ENCODE measurements around the gene NCAPD2. TPM values are rescaled to one million over a fixed set of nuclear protein-coding genes. Genes with fewer than 3 reads are reported as not detected.

The NCAPD2 gene
- total RNA-seq, 2 experiments from 2014 or later: 147 to 157 TPM

- no peaks in the 10 kb centered on the region for H3K27me3 Mint-ChIP-seq
- no peak overlapping the region for H3K27ac Mint-ChIP-seq
- POLR2A ChIA-PET: interaction anchor here (2.2 kb wide), 1 partner anchor 9 kb away, joined by 9 read pairs; no protein-coding TSS in a partner anchor
These were observed 29.8 kb downstream of the NCAPD2 start for GRCh38 chr12:6523708-6524107.

GRCh38 chr12:6524648-6525047 lies 30.7 kb downstream of the NCAPD2 start:
- Mint-ChIP-seq H3K27ac (no peak overlapping the region), H3K9me3 (no peaks in the 10 kb centered on the region), H3K36me3 (peaks cover 60% of the 10 kb centered on the region), H3K4me3 (no peak overlapping the region), H3K27me3 (no peaks in the 10 kb centered on the region), H3K4me1 (peaks cover 5% of the 10 kb centered on the region)
- POLR2A ChIA-PET: interaction anchor here (0.6 to 2.2 kb wide), 2 partner anchors 8 to 27 kb away, joined by 4 to 9 read pairs; no protein-coding TSS in a partner anchor
- ATAC-seq (ENCODE audit: low read depth) (no peak), DNase-seq (no peak)

More at GRCh38 chr12:6523708-6524107, 29.8 kb downstream of the NCAPD2 start:
- no peak for DNase-seq
- Mint-ChIP-seq H3K9me3 (no peaks in the 10 kb centered on the region), H3K4me1 (peaks cover 4% of the 10 kb centered on the region), H3K4me3 (no peak overlapping the region), H3K36me3 (peaks cover 57% of the 10 kb centered on the region)
- ATAC-seq (ENCODE audit: low read depth): no peak

GRCh38 chr12:6526201-6526600 lies 32.3 kb downstream of the NCAPD2 start:
- POLR2A ChIA-PET: interaction anchor here (1.8 kb wide), 1 partner anchor 8 kb away, joined by 4 read pairs; the partner anchor contains the start of gene GAPDH
- H3K4me1 Mint-ChIP-seq: peaks cover 8% of the 10 kb centered on the region

DNA sequence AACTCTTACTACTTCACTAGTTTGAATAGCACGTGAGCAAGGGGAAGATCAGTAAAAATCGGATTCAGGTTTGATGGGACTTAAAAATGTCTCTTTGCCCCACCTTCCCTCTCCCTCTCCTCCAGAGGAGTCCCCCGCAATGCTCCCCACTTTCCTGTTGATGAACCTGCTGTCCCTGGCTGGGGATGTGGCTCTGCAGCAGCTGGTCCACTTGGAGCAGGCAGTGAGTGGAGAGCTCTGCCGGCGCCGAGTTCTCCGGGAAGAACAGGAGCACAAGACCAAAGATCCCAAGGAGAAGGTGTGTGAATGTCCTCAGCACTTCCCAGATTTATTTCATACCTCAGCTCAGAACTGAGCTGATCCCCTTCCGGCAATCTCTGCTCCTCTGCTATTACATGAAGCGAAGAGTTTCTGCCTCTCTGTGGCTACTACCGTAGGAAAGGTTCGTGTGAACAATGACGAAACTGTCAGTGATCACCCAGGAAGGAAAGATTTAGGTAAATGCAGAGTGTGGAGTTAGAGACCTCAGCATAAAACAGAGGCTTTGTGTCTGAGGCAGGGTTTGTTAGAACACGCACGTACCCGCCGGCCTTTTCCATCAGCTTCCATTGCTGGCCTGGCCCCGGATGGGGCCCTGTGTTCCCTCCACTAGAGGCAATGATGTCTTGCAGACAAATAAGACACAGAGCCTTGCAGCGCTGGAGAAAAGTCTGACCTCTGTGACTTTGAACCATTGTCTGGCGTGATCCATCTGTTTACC lies 33.0 kb downstream of the NCAPD2 start:
- peaks cover 10% of the 10 kb centered on the region for H3K4me1 Mint-ChIP-seq
- no peaks in the 10 kb centered on the region for H3K9me3 Mint-ChIP-seq
- POLR2A ChIA-PET: interaction anchor here (1.8 kb wide), 1 partner anchor 7 kb away, joined by 4 read pairs; the partner anchor contains the start of gene GAPDH
- H3K36me3 Mint-ChIP-seq: peaks cover 62% of the 10 kb centered on the region
- H3K27me3 Mint-ChIP-seq: no peaks in the 10 kb centered on the region
- DNase-seq: no peak
- ATAC-seq (ENCODE audit: low read depth): no peak
- H3K27ac Mint-ChIP-seq: no peak overlapping the region
- no peak overlapping the region for H3K4me3 Mint-ChIP-seq

More at GRCh38 chr12:6526201-6526600, 32.3 kb downstream of the NCAPD2 start:
- DNase-seq: no peak
- no peak for ATAC-seq (ENCODE audit: low read depth)
- Mint-ChIP-seq H3K27me3 (no peaks in the 10 kb centered on the region), H3K9me3 (no peaks in the 10 kb centered on the region), H3K27ac (no peak overlapping the region), H3K36me3 (peaks cover 66% of the 10 kb centered on the region), H3K4me3 (no peak overlapping the region)

GRCh38 chr12:6527711-6528110 lies 33.8 kb downstream of the NCAPD2 start:
- H3K4me3 Mint-ChIP-seq: no peak overlapping the region

DNA sequence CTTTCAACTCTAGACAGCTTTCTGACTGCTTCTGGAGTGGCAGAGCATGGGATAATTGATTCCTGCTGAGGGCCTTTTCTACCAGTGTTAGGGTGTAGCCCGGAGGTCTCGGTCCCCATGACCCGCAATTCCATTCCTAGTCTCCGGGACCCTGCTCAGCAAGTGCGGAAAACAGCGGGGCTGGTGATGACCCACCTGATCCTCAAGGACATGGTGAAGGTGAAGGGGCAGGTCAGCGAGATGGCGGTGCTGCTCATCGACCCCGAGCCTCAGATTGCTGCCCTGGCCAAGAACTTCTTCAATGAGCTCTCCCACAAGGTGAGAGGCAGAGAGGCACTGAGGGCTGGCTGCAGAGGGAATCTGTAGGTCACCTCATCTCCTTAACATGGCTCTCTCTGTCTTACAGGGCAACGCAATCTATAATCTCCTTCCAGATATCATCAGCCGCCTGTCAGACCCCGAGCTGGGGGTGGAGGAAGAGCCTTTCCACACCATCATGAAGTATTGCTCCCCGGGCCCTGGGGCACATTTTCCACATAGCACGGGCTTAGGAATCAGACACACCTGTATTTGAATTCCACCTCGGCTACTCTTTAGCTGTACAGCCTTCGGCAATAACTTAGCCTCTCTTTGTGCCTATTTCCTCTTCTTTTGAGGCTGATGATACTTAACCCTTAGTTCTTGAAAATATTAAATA lies 34.8 kb downstream of the NCAPD2 start:
- Mint-ChIP-seq H3K27me3 (no peaks in the 10 kb centered on the region), H3K4me3 (no peak overlapping the region), H3K27ac (no peak overlapping the region), H3K36me3 (peaks cover 61% of the 10 kb centered on the region), H3K9me3 (no peaks in the 10 kb centered on the region), H3K4me1 (peaks cover 19% of the 10 kb centered on the region)
- DNase-seq: no peak
- no peak for ATAC-seq (ENCODE audit: low read depth)
- POLR2A ChIA-PET: interaction anchor here (0.7 to 1.4 kb wide), 5 partner anchors 9 to 14 kb away, joined by 3 to 4 read pairs (median 3); no protein-coding TSS in a partner anchor

More at GRCh38 chr12:6527711-6528110, 33.8 kb downstream of the NCAPD2 start:
- Mint-ChIP-seq H3K36me3 (peaks cover 64% of the 10 kb centered on the region), H3K27ac (no peak overlapping the region), H3K9me3 (no peaks in the 10 kb centered on the region), H3K4me1 (peaks cover 17% of the 10 kb centered on the region), H3K27me3 (no peaks in the 10 kb centered on the region)
- ATAC-seq (ENCODE audit: low read depth) (no peak), DNase-seq (no peak)
- POLR2A ChIA-PET: no interaction called here

GRCh38 chr12:6529291-6529737 lies 35.4 kb downstream of the NCAPD2 start:
- Mint-ChIP-seq H3K36me3 (peaks cover 60% of the 10 kb centered on the region), H3K4me1 (peaks cover 19% of the 10 kb centered on the region), H3K9me3 (no peaks in the 10 kb centered on the region), H3K27me3 (no peaks in the 10 kb centered on the region), H3K27ac (no peak overlapping the region), H3K4me3 (no peak overlapping the region)
- no peak for ATAC-seq (ENCODE audit: low read depth)
- POLR2A ChIA-PET: interaction anchor here (0.7 to 1.4 kb wide), 5 partner anchors 8 to 14 kb away, joined by 3 to 4 read pairs (median 3); no protein-coding TSS in a partner anchor
- DNase-seq: no peak

GRCh38 chr12:6530576-6531260 lies 36.8 kb downstream of the NCAPD2 start:
- POLR2A ChIA-PET: no interaction called here
- H3K4me1 Mint-ChIP-seq: peaks cover 19% of the 10 kb centered on the region
- no peak for DNase-seq
- ATAC-seq (ENCODE audit: low read depth): no peak
- peak overlapping the region; percentile 20 for H3K4me3 Mint-ChIP-seq
- peaks cover 59% of the 10 kb centered on the region for H3K36me3 Mint-ChIP-seq
- H3K27me3 Mint-ChIP-seq: no peaks in the 10 kb centered on the region
- peak overlapping the region; percentile 66 for H3K27ac Mint-ChIP-seq
- H3K9me3 Mint-ChIP-seq: no peaks in the 10 kb centered on the region

DNA sequence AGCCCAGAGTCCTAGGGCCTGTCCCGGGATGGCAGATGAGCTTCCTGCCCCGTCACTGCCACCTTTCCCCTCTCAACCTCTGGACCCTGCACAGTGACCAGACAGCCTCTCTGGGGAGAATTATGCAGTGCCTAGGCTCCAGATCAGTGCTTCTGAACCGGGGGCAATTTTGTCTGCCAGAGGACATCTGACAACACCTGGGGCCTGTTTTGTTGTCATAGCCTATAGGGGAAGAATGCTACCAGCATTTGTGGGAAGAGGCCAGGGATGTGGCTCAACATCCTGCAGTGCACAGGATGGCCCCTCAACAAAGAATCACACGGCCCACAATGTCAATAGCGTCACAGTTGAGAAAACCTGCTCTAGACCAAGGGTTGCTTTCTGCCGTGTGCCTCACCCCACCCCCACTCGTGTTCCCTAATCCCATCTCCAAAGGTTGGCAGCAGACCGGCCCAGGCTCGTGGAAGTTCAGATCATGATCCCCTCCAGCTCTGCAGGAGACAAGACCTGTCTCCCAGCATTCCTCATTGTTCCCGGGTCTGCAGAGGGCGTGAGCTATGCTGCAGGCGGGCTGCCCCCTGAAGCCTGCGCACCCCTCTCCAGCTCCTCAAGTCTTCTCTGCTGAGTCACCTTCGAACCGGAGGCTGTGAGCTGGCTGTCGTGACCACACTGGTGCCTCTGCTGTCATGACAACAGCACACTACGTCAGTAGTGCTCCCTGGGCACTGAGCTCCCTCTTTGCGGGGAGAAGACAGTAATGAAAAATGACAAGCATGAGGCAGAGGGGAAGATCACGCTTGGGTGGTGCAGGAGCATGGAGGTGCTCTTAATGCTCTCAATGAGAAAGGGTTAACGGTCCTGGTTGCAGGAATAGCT lies 38.4 kb downstream of the NCAPD2 start:
- H3K9me3 Mint-ChIP-seq: no peaks in the 10 kb centered on the region
- peak overlapping the region; percentile 100 for H3K4me3 Mint-ChIP-seq
- H3K4me1 Mint-ChIP-seq: peaks cover 28% of the 10 kb centered on the region
- POLR2A ChIA-PET: interaction anchor here (0.6 to 2.4 kb wide), 30 partner anchors 9 to 319 kb away, joined by 3 to 23 read pairs (median 4); partner anchors contain the start of genes CDCA3, CHD4, COPS7A and IFFO1
- H3K27me3 Mint-ChIP-seq: no peaks in the 10 kb centered on the region
- H3K36me3 Mint-ChIP-seq: peaks cover 64% of the 10 kb centered on the region
- peak; percentile 41 for ATAC-seq (ENCODE audit: low read depth)
- peak overlapping the region; percentile 98 for H3K27ac Mint-ChIP-seq
- peak; percentile 72 for DNase-seq

DNA sequence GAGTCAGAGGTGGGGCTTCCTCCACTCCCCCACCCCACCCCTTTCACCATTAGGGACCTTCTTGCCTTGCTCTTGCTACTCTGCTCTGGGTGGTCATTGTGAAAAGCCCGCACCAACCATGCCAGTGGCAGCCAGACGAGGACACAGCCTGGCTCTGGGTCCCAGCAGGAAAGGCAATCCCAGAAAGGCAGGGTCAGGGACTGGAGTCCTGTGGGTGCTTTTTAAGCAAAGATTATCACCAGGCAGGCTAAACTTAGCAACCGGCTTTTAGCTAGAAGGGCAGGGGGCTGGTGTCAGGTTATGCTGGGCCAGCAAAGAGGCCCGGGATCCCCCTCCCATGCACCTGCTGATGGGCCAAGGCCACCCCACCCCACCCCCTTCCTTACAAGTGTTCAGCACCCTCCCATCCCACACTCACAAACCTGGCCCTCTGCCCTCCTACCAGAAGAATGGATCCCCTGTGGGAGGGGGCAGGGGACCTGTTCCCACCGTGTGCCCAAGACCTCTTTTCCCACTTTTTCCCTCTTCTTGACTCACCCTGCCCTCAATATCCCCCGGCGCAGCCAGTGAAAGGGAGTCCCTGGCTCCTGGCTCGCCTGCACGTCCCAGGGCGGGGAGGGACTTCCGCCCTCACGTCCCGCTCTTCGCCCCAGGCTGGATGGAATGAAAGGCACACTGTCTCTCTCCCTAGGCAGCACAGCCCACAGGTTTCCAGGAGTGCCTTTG lies 39.2 kb downstream of the NCAPD2 start:
- ATAC-seq (ENCODE audit: low read depth) (peak; percentile 4), DNase-seq (peak; percentile 67)
- POLR2A ChIA-PET: interaction anchor here (0.6 to 2.4 kb wide), 28 partner anchors 8 to 318 kb away, joined by 3 to 23 read pairs (median 4); partner anchors contain the start of genes CDCA3, CHD4, COPS7A and IFFO1
- H3K4me3 Mint-ChIP-seq: peak overlapping the region; percentile 100
- peak overlapping the region; percentile 98 for H3K27ac Mint-ChIP-seq
- no peaks in the 10 kb centered on the region for H3K27me3 Mint-ChIP-seq
- H3K4me1 Mint-ChIP-seq: peaks cover 34% of the 10 kb centered on the region
- H3K9me3 Mint-ChIP-seq: no peaks in the 10 kb centered on the region
- H3K36me3 Mint-ChIP-seq: peaks cover 68% of the 10 kb centered on the region

DNA sequence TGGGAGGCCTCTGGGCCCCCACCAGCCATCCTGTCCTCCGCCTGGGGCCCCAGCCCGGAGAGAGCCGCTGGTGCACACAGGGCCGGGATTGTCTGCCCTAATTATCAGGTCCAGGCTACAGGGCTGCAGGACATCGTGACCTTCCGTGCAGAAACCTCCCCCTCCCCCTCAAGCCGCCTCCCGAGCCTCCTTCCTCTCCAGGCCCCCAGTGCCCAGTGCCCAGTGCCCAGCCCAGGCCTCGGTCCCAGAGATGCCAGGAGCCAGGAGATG lies 39.7 kb downstream of the NCAPD2 start:
- H3K4me1 Mint-ChIP-seq: peaks cover 35% of the 10 kb centered on the region
- no peaks in the 10 kb centered on the region for H3K9me3 Mint-ChIP-seq
- no peaks in the 10 kb centered on the region for H3K27me3 Mint-ChIP-seq
- H3K27ac Mint-ChIP-seq: peak overlapping the region; percentile 98
- POLR2A ChIA-PET: interaction anchor here (0.5 to 6.2 kb wide), 42 partner anchors 8 to 197 kb away, joined by 3 to 72 read pairs (median 5); partner anchors contain the start of genes CD27, CHD4, COPS7A and MRPL51
- DNase-seq (no peak), ATAC-seq (ENCODE audit: low read depth) (no peak)
- H3K36me3 Mint-ChIP-seq: peaks cover 64% of the 10 kb centered on the region
- H3K4me3 Mint-ChIP-seq: peak overlapping the region; percentile 100

All from activated naive CD8-positive, alpha-beta T cell treated with anti-CD3 and anti-CD28 coated beads, Interleukin-2, amount 10 ng/mL, durations not matched to agents 7 days and 5 days (primary cell).